Ovary (tissue), 1 donor: ENCODE results near the gene HSF4.

Experiments used
- EP300 ChIP-seq: sonication (generic); formaldehyde crosslinking; IDR thresholded peaks from one replicate; pipeline ENCODE4 v1.6.1; 2017; ENCODE audit warnings: antibody characterized with exemption
- POLR2A ChIP-seq: fragments of 450-650 bp; IDR thresholded peaks from one replicate; pipeline ENCODE4 v1.6.1; 2017; ENCODE audit warnings: antibody characterized with exemption, mild to moderate bottlenecking, moderate library complexity

DNA sequence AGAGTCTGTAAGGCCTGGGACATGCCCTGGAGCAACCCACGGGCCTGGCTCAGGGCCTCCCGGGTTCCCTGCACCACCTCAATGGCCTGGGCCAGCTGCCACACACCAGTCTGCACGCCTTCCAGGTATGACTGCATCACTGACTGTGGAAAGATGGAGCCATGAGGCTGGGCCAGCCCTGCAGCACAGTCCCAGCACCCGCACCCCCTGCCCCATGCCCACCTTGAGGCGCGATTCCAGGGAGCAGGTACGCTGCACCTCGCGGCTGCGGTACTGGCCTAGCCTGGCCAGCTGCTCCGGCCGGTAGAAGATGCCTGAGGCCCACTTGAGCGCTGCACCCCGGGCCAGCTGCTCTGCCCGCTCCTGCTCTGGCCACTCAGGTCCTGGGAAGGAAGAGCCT is 24.3 kb downstream of the HSF4 start:
- TF ChIP-seq EP300 (no peak), POLR2A (no peak)
